HG02870 (cell line): ENCODE results near the gene TAB2.

Source experiments
- ATAC-seq: cut with Tn5 transposase; IDR thresholded peaks from one replicate; pipeline ENCODE4 v1.9.1; 2021; ENCODE audit warnings: mild to moderate bottlenecking, moderate library complexity; ENCODE audit not compliant: unreplicated experiment

Gene TAB2, protein sequence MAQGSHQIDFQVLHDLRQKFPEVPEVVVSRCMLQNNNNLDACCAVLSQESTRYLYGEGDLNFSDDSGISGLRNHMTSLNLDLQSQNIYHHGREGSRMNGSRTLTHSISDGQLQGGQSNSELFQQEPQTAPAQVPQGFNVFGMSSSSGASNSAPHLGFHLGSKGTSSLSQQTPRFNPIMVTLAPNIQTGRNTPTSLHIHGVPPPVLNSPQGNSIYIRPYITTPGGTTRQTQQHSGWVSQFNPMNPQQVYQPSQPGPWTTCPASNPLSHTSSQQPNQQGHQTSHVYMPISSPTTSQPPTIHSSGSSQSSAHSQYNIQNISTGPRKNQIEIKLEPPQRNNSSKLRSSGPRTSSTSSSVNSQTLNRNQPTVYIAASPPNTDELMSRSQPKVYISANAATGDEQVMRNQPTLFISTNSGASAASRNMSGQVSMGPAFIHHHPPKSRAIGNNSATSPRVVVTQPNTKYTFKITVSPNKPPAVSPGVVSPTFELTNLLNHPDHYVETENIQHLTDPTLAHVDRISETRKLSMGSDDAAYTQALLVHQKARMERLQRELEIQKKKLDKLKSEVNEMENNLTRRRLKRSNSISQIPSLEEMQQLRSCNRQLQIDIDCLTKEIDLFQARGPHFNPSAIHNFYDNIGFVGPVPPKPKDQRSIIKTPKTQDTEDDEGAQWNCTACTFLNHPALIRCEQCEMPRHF

GRCh38 chr6:149317644-149318571 is at the start of gene TAB2:
Gene TAB2, plus strand, starts transcription at chr6:149317712. Its CDS starts 52,286 bp downstream, at chr6:149369998.
- ATAC-seq: peak; percentile 26

DNA sequence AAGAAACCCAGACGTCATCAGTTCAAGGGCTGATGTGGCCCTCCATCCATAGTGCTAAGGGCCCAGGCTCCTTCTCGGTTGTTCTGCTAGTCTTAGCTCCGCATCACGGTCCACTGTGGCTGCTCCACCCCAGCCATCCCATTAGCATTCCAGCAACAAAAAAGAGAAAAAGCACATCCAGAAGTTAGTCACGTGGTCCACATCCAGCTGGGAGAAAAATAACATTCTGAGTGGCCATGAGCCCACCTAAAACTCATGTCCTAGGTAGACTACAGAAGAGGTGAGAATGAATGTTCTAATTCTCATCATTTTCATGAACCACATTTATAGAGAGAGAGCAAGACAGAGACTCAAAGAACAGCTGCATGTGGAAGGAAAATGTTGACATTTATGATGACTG is 49.4 kb upstream of the TAB2 start:
- ATAC-seq: no peak

DNA sequence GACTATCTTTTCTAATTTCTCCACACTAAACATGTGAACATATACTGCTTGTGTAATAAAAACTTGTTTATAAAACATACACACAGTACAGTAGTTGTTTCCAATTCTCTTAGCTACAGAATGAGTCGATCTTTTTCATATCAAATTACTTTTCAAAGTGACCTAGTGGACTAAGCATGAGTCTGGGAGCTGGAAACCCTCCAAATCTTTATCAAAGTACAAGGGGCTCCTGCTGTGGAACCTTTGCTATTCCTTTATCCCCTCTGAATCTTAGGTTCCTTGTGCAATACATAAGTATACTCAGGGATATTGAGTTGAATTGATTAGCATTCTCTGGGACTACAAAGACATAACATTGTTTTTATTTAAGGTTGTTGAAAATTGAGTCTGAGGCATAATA is 48.7 kb upstream of the TAB2 start:
- no peak for ATAC-seq

DNA sequence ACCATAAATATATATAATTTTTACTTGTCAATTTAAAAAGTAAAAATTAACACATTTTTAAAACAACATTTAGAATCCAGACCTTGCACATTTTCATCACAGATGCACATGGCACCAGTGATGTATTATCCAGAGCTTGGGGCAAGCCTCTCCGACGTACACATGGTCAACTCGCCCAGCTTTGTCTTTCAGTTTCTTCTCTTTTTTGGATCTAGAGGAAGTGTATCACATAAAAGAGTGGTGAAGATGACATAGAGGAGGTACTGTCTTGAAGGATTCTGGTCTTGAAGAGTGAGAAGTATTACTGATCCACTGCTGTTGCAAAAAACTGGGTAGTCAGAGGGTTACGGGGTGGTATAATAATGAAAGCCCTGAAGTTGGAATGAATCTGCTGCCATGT is 46.9 kb upstream of the TAB2 start:
- ATAC-seq: no peak

GRCh38 chr6:149271348-149272340 is 45.9 kb upstream of the TAB2 start:
- ATAC-seq: peak; percentile 78

DNA sequence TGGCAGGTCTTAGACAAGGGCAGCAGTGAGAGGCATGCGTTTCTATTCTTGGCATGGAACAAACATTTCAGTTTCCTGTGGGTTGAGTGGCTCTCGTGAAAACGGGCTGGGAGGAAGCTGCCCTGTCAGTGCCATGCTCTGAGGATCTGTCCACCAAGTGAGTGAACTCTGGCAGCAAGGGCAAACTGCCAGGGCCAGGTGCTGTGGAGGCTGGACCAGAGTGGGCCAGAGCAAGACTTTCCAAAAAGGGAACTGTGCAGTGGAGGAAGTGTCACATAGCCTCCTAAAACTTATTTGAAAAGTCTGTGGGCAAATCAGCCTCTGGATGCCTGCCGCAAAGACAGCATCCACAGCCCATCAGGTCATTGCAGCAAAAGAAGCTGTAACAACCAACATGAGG is 44.2 kb upstream of the TAB2 start:
- ATAC-seq: no peak

GRCh38 chr6:149275621-149276020 is 41.9 kb upstream of the TAB2 start:
- ATAC-seq: no peak

- no peak for ATAC-seq
Measured at GRCh38 chr6:149277621-149278020, 39.9 kb upstream of the TAB2 start.

- no peak for ATAC-seq
Measured at GRCh38 chr6:149278997-149279396, 38.5 kb upstream of the TAB2 start.

DNA sequence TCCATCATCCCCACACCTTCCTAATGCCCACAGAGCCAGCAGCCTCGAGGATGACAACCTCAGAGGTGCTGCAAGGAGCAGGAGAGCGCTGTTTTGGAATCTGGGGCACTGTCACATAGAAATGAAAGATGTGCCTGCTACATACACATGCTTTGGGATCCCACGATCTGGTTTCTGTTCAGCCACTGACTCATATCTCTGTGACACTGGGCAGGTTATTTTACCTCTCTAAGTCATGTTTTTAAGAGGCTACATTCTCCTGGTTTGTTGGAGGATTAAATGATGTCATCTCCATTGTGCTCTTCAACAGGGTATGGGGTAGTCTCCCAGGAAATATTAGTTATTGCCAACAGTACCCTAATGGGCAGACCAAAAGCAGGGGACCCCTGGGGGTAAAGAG is 32.6 kb upstream of the TAB2 start:
- peak; percentile 42 for ATAC-seq

GRCh38 chr6:149285626-149286025 is 31.9 kb upstream of the TAB2 start:
- ATAC-seq: no peak

- ATAC-seq: no peak
Measured at GRCh38 chr6:149286905-149287304, 30.6 kb upstream of the TAB2 start.

DNA sequence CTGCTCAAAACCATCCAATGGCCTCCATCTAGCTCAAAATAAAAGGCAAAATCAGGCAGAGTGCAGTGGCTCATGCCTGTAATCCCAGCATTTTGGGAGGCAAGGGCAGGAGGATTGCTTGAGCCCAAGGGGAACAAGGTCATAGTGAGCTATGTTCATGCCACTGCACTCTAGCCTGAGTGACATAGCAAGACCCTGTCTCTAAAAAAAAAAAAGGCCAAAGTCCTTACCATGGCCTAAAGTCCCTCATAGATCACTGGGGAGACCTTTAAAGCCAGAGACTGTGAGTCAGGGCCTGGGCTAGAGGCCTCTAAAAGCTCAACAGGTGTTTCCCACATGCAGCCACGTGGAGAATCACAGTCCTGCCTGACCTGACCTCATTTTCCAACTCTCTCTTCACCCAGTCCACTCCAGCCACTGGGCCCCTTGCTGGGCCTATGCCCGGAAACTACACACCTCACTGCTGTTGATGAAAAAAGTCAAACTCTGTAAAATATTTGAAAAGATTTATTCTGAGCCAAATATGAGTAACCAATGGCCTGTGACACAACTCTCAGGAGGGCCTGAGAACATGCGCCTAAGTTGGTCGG is 28.2 kb upstream of the TAB2 start:
- no peak for ATAC-seq

DNA sequence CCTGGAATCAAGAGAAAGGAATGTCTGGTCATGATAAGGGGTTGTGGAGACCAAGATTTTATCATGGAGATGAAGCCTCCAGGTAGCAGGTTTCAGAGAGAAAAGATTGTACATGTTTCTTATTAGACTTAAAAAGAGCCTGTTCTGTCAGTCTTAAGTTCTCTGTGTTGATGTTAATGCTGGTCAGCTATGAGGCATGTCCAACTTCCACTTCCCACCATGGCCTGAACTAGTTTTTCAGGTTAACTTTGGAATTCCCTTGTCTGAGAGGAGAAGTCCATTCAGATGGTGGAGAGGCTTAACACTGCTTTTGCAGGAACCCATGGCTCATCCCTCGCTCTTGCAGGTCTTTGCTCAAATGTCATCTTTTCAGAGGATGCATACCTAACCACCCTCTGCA is 27.5 kb upstream of the TAB2 start:
- no peak for ATAC-seq

DNA sequence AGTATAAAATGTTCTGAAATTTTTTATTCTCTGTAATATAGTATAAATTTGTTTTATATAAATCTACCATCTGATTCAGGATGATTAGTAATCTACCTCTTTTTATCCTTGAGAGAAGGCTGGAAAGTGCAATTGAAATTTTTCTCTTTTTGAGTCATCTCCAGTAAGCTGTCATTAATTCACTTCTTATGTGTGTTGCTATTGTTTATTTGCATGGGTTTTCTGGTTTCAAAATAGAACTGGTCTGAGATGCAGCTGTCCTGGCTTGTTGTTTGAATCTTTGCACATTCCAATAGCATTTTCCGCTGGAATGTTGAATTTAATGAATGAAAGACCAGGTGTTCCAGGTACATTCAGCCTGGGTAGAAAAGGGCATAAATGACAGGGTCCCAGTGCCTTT is 24.3 kb upstream of the TAB2 start:
- ATAC-seq: no peak

DNA sequence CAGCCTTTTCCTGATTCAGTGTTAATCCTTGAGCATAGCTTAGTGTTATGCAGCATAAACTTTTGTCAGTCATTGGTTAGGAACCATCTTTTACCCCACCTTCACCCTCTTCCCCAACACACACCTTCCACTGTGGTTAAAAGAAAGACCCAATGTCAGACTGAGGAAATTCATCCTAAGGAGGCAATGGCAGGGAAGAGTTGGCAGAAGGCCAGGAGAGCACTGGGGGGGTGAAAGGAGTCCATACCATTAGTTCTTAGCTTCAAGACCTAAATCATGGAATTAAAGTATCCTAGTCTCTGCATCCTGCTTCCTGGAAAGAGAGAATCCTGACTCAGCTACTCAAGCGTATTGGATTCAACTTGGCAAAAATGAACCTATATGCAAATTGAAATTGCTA is 16.9 kb upstream of the TAB2 start:
- no peak for ATAC-seq

DNA sequence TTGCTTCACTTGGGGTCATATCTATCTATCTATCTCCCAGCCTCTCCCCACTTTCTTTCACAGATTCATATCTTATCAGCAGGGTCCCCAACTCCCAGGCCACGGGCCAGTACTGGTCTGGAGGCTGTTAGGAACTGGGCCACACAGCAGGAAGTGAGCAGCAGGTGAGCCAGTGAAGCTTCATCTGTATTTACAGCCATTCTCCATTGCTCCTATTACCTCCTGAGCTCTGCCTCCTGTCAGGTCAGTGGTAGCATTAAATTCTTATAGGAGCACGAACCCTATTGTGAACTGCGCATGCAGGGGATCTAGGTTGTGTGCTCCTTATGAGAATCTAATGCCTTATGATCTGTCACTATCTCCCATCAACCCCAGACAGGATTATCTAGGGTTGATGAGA is 14.8 kb upstream of the TAB2 start:
- no peak for ATAC-seq

DNA sequence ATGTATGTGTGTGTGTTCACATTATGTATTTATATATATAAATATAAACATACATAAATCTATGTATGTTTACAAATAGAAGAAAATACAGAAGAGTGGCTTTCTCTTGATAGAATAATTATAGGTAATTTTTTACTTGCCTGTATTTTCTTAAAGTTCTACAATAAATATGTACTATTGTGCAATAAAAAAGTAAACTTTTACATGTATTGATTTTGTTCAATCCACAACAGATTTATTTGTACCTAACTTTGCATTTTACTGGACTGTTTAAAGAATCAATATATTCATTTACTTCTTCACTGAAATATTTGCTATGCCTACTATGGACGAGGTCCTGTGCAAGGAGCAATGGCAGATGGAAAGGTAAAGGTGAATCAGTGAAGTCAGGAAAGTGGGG is 14.0 kb upstream of the TAB2 start:
- no peak for ATAC-seq

GRCh38 chr6:149305372-149305771 is 12.1 kb upstream of the TAB2 start:
- no peak for ATAC-seq

- ATAC-seq: no peak
Measured at GRCh38 chr6:149306967-149307366, 10.5 kb upstream of the TAB2 start.
